Measurements from ENCODE around the gene CFAP74. TPM values are rescaled to one million over a fixed set of nuclear protein-coding genes. Genes with fewer than 3 reads are reported as not detected.
"Not testable (repeated sequence)": the region's sequence is repeated elsewhere in the genome, so short reads cannot be mapped to it uniquely, and the experiment has no call there.

The CFAP74 gene
- total RNA-seq, 1 donor from 2014 or later = 0.42 TPM

DNA sequence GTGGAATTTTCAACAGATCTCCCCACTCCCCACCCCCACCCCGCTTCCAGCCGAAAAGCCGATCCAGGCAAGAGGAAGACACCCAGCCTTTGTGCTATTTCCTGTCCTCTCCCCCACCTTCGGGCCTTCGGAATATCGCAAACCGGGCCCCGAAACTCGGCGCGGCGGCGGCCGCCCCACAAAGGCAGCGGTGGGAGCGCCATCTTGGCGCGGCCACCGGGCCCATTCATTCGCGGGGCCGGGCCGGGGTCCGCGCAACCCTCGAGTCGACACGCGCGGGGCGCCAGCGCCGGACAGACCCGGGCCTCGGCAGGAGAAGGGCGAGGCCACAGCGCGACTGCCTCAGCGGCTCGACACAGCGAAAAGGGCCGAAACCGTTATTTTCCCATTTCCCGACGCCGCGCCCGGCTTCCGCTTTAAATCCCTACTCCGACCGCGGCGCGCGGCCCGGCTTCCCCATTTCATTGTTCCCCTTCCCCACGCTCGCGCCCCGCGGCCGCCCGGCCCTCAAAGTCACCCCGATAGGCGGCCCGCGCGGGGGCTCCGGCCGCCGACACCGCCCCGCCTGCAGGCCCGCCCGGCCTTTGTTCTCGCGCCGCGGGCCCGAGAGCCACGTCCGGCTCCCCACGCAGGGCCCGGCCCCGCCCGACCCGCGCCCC is 113.6 kb downstream of the CFAP74 start:
- Mint-ChIP-seq H3K27me3 (ENCODE audit: low read depth) (peaks cover 5% of the 10 kb centered on the region), H3K27ac (peak overlapping the region; percentile 82), H3K4me1 (peaks cover 39% of the 10 kb centered on the region)

GRCh38 chr1:1889090-1889750 is 114.4 kb downstream of the CFAP74 start:
- TF ChIP-seq, protein P1, sequence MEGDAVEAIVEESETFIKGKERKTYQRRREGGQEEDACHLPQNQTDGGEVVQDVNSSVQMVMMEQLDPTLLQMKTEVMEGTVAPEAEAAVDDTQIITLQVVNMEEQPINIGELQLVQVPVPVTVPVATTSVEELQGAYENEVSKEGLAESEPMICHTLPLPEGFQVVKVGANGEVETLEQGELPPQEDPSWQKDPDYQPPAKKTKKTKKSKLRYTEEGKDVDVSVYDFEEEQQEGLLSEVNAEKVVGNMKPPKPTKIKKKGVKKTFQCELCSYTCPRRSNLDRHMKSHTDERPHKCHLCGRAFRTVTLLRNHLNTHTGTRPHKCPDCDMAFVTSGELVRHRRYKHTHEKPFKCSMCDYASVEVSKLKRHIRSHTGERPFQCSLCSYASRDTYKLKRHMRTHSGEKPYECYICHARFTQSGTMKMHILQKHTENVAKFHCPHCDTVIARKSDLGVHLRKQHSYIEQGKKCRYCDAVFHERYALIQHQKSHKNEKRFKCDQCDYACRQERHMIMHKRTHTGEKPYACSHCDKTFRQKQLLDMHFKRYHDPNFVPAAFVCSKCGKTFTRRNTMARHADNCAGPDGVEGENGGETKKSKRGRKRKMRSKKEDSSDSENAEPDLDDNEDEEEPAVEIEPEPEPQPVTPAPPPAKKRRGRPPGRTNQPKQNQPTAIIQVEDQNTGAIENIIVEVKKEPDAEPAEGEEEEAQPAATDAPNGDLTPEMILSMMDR (IDR thresholded peaks at IDR 0.05; ENCODE audit: unreplicated experiment) = no peak
- Mint-ChIP-seq H3K9me3 (no peaks in the 10 kb centered on the region), H3K27ac (peak overlapping the region; percentile 79), H3K4me1 (peaks cover 33% of the 10 kb centered on the region), H3K4me3 (peak overlapping the region; percentile 82), H3K27me3 (ENCODE audit: low read depth) (no peaks in the 10 kb centered on the region), H3K36me3 (no peaks in the 10 kb centered on the region)
- DNase-seq (ENCODE audit: low spot score in 2 of 2, unreplicated experiment in 2 of 2) = no peak

More for the DNA sequence above, 113.6 kb downstream of the CFAP74 start:
- Mint-ChIP-seq H3K9me3 (no peaks in the 10 kb centered on the region), H3K36me3 (no peaks in the 10 kb centered on the region), H3K4me3 (peak overlapping the region; percentile 82)
- TF ChIP-seq, protein P1 (IDR thresholded peaks at IDR 0.05; ENCODE audit: unreplicated experiment) = no peak
- DNase-seq (ENCODE audit: low spot score in 2 of 2, unreplicated experiment in 2 of 2) = peak in 1 of 2 experiments; percentile 62

- H3K27ac Mint-ChIP-seq = peak overlapping the region; percentile 82
- not testable (repeated sequence) for H3K4me3 Mint-ChIP-seq; H3K9me3 Mint-ChIP-seq; DNase-seq (ENCODE audit: low spot score in 2 of 2, unreplicated experiment in 2 of 2); H3K27me3 Mint-ChIP-seq (ENCODE audit: low read depth); H3K36me3 Mint-ChIP-seq
- H3K4me1 Mint-ChIP-seq = peaks cover 48% of the 10 kb centered on the region
Measured at GRCh38 chr1:1883890-1884289, 119.7 kb downstream of the CFAP74 start.

DNA sequence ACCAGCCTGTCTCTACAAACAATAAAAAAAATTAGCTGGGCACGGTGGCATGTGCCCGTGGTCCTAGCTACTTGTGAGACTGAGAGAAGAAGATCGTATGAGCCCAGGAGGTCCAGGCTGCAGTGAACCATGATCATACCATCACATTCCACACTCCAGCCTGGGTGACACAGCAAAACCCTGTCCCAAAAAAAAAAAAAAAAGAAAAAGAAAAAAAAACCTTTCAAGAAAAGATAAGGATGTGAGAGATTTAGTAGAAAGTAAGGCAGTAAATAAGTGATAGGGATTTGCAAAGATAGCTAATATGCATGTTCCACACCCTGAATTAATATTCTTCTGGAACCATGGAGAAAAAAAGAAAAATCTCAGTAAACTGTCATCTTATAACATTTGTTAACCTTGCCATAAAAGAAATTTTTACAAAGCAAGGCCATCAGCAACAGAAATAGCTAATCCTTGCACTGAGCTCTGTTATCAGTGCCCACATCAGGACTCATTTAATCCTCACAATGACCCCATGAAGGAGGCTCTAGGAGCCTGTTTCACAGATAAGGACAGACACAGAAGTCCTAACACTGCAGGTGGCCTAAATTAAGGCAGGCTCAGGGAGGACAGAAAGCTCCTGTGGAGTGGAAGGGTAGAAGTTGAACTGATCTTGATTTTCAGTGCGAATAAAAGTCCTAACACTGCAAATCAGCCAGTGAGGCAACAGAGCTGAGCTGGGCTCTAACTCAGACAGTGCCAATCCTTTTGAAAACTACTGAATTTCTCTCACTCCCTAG is 120.3 kb downstream of the CFAP74 start:
- peak overlapping the region; percentile 82 for H3K27ac Mint-ChIP-seq
- H3K36me3 Mint-ChIP-seq = no peaks in the 10 kb centered on the region
- H3K4me1 Mint-ChIP-seq = peaks cover 48% of the 10 kb centered on the region
- no peak overlapping the region for H3K4me3 Mint-ChIP-seq
- no peak for DNase-seq (ENCODE audit: low spot score in 2 of 2, unreplicated experiment in 2 of 2)
- H3K27me3 Mint-ChIP-seq (ENCODE audit: low read depth) = no peaks in the 10 kb centered on the region
- TF ChIP-seq, protein P1 (IDR thresholded peaks at IDR 0.05; ENCODE audit: unreplicated experiment) = no peak
- no peaks in the 10 kb centered on the region for H3K9me3 Mint-ChIP-seq

DNA sequence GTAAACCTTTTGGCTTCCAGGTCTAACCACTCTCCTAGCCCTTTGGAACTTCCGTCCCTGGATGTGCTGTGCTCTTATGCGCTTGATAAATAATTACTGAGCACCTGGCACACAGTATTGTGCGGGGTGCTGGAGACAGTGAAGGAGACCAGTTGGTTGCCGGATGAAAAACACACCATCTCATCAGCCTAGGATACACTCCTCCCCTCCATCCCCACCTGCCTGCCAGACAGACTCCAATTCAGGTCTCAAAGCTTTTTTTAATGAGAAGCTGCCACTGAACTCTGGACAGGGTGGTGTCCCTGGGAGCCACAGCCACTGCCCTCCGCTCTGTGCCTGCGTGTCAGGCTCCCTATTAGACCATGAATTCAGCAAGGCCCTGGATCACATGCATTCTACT is 121.9 kb downstream of the CFAP74 start:
- no peaks in the 10 kb centered on the region for H3K27me3 Mint-ChIP-seq (ENCODE audit: low read depth)
- no peak overlapping the region for H3K4me3 Mint-ChIP-seq
- TF ChIP-seq, protein P1 (IDR thresholded peaks at IDR 0.05; ENCODE audit: unreplicated experiment) = no peak
- no peaks in the 10 kb centered on the region for H3K9me3 Mint-ChIP-seq
- DNase-seq (ENCODE audit: low spot score in 2 of 2, unreplicated experiment in 2 of 2) = no peak
- peaks cover 43% of the 10 kb centered on the region for H3K4me1 Mint-ChIP-seq
- H3K36me3 Mint-ChIP-seq = no peaks in the 10 kb centered on the region
- H3K27ac Mint-ChIP-seq = no peak overlapping the region
